HG03457 (cell line): ENCODE results near the gene FBXL14.
"Not testable (repeated sequence)": the region's sequence is repeated elsewhere in the genome, so short reads cannot be mapped to it uniquely, and the experiment has no call there.

Experiments used
- ATAC-seq: cut with Tn5 transposase; IDR thresholded peaks from one replicate; pipeline ENCODE4 v1.9.1; 2021; ENCODE audit warnings: moderate number of reproducible peaks; ENCODE audit not compliant: unreplicated experiment

FBXL14 gene

DNA sequence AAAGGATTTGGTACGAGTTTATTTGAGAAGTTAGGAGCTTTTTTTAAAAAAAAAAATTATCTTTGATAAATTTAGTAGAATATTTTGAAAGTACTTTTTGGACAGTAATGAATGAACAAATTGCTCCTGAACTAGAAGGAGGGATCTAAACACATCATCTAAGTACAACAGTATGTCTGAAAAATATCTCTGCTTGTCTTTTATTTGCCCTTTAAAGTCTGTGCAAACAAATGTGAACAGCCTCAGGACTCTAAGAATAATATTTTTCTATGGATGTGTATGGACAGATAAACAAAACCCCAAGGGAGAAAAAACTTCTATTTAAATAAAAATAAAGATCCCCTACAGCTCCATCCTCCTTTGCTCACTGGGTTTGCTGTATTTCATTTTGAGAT is 19.5 kb downstream of the FBXL14 start:
- no peak for ATAC-seq

DNA sequence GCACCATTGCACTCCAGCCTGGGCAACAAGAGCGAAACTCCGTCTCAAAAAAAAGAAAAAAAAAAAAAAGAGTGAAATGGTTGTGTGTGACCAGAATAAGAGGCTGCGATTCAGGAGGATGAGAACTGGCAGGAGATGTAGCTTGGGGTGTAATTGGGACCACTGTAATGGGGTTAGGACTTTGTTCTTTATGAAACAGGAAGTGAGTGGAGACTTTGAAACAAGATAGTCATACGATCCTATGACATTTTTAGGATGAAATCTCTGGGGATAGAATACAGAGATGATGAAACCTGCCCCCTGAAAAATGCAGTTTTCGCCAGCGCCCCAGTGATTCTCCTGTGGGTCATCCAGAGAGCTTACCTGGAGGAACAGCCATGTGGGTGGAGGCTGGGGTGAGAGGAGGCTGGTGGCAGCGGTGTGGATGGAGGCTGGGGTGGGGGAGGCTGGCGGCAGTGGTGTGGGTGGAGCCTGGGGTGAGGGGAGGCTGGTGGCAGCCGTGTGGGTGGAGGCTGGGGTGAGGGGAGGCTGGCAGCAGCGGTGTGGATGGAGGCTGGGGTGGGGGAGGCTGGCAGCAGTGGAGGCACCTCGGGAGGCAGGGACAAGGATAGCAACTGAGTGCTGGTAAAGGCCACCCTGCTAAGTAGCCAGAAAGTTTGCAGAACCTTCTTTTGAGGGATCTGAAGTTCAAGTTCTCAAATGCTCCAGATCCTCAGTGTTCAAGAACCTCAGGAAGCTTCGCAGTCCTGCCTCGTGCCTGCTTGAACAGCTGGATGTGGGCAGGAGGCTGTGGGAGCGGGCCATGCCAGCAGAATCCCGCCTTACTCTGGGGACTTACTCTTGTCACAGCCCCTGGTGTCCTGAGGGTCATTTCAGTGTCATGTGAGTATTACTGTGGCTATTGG is 20.2 kb downstream of the FBXL14 start:
- no peak for ATAC-seq

DNA sequence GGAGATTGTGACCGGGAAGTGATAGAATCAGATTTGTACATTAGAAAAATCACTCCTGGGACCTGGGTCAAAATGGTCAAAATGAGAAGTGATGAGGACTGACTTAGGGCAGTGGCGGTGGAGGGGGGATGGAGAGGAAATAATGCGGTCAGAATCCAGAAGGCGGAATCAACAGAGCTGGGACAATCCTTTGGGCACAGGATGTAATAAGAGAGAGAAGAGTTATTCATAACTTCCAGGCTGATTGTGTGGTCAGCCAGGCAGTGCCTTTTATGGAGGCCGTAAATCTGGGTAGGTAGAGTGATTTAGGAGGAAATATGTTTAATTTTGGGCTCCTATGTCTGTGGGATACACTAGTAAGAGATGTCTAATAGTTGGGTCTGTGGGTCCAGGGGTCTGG is 21.6 kb downstream of the FBXL14 start:
- no peak for ATAC-seq

DNA sequence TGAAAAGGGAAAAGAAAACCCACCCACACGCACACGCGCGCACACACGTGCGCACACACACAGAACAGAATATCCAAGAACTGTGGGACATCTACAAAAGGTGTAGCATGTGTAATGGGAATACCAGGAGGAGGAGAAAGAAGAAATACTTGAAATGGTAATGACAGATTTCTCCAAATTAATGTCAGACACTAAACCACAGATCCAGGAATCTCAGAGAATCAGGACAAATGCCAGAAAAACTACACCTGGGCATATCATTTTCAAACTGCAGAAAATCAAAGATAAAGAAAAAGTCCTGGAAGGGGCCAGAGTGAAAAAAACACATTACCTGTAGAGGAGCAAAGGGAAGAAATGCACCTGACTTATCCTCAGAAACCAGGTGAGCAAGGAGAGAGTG is 26.5 kb downstream of the FBXL14 start:
- no peak for ATAC-seq

DNA sequence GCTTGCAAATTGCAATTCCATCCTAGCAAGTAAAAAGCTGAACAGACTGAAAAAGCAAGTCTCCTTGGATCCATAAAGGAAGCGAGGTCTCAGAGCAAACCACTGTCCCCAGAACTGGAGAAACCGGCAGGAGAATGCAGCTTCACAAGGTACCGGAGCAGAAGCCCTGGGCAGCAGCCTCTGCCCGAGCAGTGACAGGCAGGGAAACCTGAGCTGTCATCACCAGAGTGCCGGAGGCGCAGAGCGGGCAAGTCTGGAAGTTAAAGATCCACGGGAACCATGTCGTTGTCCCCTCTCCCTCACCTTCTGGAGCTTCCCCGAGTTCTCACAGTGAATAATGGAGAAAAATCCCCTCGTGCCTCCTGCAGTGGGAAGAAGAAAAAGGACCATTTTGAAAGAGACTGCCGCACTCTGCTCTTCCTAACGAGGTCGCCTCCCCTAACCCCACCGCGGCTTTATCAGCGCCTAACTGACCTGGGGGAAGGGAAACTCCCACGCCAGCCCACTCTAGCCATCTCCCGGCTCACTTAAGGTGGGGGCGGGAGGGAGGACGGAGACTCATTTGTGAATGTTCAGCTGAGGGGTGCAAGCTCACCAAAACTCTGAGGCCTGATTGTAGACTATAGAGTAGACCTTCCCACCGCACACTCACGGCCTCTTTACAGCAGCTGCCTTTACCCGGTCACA is 27.8 kb downstream of the FBXL14 start:
- ATAC-seq = no peak

DNA sequence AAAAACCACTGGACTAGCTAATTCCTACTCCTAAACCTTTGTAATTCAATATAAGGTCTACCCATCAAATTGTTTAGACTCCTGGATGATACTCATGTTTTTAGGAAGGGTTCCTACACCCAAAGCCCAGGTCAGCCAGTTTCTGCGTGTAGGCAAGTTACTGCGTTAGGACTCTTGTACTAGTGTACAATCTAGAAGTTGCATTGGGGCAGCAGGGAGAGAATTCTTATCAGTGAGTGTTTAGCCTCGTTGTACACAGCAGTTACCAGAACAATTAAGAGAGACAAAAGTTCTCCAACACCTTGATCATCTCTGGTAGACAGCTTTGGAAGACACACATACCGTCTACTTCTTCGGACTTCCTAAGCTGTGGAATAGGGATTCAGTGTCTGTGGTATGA is 29.2 kb downstream of the FBXL14 start:
- no peak for ATAC-seq

DNA sequence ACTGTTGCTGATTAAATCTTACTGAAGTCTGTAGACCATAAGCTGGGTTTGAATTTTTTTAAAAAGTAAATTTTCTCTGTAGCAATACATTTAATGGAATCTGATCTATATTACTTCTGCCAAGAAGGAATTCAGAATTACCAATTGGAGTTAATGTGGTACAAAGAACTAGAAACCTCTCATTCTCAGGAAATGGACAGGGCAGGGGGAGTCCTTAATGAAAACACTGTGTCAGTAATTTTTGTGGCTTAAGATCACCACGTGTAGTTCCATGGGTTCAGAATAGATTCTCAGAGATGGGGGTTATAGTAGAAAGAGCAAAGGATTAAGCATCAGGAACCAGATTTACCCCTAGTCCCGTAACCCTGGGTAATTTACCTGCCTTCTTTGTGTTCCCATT is 30.3 kb downstream of the FBXL14 start:
- ATAC-seq = no peak

DNA sequence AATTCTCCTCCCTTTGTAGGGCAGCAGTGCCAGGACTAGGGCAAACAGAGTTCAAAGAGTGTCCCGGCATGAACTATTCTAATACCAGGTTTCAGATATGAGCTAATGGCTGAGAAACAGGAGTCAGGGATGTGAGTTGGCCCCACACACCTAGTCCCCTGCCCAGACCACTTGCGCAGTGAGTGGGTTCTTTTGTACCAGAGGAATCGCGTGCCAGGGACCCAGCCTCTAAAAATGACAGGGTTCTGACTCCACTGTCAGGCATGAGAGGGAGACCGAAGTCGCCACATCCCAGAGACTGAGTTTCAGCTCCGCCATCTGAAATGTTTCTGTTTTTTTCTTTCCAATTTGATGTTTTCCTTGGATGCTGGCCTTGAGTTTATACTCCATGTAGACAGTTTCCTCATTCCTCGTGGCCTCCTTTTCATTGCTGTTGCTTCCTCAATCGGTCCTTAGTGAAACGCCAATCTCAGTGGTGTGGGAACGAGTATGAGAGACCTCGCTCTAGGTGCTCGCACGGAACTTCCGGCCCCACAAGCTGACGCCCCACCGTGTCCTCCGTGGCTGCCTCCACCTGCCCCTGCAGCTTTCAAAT is 31.5 kb downstream of the FBXL14 start:
- no peak for ATAC-seq

DNA sequence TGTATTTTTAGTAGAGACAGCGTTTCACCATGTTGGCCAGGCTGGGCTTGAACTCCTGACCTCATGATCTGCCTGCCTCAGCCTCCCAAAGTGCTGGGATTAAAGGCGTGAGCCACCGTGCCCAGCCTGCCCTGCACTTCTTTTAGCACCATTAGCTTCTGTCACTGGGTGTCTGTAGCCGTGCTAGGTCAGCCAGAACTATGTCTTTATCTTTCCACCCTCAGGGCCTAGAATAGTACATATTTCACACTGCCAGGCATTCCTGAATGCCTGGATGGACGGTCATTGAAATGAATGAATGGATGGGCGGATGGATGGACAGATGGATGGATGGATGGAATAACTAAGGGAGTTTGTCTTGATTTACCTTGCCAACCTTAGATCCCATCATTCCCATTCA is 33.7 kb downstream of the FBXL14 start:
- ATAC-seq = no peak

DNA sequence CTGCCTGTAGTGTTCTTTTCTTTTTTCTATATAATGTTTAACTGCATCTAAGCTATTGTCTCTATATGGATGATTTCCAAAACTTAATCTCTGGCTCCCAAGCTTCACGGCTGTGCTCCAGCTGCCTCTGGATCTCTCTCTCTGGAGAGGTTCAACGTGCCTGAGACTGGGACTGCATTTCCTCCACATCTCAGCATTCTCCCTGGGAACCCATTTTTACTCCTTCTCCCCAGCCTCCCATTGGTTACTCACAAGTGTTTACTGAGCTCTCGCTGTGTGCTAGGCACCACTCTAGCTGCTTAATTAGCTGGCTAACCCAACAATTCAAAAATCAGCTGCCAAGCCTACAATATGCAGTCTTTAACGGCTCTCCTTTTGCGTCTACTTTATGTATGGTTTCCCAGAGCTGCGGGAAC is 34.7 kb downstream of the FBXL14 start:
- no peak for ATAC-seq

DNA sequence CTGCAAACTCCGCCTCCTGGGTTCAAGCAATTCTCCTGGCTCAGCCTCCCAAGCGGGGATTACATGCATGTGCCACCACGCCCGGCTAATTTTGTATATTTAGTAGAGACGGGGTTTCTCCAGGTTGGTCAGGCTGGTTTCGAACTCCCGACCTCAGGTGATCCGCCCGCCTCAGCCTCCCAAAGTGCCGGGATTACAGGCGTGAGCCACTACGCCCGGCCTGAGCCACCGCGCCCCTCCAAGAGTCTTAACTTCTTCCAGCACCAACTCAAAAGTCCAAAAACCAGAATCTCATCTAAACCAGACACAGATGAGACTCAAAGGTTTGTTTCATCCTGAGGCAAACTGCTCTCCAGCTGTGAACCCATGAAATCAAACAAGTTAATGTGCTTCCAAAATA is 36.3 kb downstream of the FBXL14 start:
- ATAC-seq = not testable (repeated sequence)

DNA sequence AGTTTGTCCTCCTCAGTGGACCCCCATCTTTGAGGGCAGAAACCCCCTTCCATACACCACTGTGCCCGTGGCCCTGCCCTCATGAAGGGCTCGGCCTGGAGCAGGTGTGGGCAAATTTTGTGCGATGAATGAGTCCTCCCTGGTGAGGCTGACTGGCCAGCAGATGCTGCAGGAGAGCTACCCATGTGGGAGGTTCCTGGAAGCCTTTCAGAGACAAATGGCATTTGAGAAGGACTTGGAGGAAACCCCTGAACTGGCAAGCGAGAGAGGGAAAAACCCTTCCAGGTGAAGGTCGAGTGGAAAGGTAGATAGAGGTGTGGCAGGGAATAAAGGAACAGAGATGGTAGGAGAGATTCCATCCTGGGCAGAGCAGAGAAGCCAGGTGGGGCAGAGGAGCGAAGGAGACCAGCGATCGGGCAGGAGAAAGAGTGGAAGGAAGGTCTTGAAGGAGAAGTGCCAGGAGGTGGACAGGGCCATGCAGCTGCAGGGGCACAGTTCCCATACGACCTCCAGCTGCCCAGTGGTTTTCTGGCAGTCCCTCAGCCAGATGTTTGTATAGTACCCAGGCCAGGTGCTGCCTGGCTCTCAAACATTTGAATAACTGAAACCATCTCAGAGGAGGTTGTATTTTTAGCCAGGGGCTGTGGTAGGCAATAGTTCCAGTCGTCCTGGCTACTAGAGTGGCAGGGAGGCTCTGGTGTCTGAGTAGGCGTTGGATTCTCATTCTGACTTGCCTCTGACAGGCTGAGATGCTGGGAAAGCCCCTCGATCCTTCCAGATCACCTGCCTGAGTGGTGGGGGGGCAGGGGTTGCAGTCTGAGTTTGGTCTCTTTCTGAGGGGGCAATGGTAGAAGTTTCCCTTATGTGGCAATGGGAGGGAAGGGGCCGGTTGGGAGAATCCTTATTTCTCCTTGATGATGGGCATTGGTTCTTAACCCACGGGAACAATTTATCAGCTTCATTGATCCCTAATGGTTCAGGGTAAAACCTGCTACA is 40.1 kb downstream of the FBXL14 start:
- ATAC-seq = peak; percentile 84

DNA sequence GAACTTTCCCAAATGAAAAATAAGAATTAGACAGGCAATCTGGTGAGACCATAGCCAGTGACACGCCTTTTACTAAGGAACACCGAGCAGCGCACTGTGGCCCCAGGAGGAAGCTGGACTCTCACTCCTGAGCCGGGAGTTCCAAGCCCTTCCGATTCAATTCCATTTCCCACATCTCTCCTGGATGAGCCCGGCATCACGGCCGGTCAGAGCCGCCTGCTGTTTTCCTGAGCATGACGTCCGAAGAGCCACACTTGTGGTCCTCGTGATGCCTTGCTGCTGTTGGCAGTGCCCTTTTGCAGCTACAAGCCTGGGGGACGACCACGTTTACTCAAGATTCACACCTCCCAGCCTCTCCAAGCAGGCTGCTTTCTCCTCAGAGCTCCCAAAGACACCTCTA is 40.8 kb downstream of the FBXL14 start:
- ATAC-seq = no peak

DNA sequence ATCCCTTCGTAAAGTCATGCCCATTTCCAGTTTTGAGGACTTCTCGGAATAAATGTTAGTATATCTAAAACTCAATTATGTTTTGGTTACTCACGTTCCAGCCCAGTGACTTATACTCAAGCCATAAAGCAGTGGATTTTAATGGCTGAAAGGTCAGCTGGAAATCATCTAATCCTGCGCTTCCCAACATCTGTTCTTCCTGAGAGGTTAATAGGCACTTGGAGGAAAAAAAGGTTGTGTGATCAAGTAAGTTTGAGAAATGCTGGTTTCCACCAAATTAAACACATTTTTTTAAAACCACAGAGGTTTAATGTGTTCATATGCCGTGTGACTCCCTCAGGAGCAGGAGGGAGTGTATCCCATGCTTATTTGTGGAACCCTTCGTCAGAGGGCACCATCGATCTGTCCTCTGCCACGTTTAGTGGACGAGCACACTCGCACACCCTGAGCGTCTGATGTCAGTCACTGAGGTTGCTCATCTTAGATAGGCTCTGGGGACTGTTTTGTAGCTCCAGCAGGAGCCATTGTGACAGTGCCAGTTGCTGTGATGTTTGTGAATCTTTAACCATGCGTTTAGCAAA is 41.4 kb downstream of the FBXL14 start:
- no peak for ATAC-seq

DNA sequence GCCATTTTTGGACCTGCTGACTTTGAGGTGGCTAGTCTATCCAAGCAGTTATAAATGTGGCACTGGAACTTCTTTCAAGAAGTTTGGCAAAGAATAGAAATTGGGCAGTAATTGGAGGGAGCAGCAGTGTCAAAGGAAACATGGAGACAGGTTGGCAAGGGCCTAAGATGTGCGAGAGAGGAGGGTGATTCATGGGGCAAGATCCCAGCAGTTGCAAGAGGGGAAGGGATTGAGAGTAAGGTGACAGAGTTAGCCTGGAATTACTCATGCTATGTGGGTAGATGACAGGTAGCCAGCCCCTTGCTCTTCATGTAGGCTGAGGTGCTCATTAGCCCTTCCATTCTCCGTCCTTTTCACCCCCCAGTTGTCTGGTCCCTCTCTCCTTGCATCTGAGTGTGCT is 42.2 kb downstream of the FBXL14 start:
- ATAC-seq = no peak

DNA sequence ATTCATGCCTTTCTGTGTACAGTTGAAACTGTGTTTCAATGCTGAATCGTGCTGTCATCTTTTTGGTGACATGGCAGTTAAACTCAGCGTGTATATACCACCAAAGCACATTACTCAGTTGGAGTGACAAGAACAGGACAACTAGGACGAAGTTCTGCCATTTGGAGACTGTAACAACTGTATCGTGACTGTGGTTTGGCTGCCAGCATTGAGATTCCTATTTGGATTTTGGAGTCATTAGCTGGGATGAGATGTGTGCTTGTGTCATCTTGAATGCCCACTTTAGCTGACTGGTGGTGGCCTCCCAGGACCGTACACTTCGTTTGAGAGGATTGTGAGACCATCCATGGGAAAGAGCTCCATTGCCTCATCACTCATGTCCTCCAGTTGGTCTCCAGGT is 42.9 kb downstream of the FBXL14 start:
- ATAC-seq = no peak

DNA sequence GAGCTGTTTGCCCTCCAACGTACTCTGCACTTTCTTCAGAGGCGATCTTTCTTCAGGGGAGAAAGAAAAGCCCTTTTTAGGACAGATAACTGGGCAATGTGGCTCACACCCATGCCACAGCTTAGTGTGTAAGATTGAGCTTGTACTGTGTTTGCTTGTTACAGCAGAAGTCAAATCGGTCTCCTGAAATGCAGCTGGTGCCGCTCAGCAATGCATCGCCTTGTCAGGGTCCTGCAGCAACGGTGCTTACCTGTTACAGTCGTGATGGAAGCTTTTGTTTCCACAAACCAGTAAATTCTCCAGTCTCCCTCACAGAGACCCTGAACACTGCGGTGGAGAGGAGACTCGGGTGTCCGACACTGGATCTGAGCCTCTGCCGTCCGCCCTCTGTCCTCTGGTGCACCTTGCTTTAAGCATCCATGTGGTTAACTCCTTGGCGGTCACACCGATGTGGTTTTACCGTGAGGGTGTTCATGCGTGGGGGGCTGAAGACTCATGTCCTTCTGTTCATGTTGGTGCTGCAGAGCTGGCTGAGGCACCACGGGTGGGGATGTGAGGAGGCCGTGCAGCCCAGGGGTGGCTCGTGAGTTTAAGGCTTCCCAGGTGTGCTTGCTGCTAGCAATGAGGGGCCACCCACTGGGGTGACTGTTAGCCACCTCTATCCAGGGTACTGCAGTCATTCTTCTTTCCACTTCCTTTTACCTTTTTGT is 47.3 kb downstream of the FBXL14 start:
- ATAC-seq = no peak

DNA sequence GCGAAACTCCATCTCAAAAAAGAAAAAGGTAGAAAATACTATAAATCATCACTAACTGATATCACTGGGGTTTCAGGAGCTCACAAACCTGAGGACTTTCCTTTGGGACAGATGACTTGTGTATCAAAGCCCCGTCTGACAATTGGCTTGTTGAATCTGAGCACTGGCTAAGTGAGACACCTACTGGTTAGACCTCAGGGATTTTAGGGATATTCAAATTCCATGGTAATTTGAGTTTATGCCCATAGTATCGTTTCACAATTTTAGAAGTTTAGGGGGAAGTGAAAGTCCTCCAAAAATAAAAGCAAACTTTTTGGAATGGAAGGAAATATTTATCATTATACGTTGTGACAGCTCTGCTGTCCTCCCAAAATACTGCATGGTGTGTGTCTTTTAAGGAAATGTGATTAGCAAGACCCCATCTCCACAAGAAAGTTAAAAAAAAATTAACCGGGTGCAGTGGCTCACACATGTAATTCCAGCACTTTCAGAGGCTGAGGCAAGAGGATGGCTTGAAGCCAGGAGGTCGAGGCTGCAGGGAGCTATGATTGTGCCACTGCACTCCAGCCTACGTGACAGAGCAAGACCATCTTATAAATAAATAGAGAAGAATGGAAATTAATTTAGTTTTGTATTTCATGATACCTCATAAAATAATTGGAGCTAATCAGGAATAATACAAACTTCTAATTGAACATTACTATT is 49.2 kb downstream of the FBXL14 start:
- no peak for ATAC-seq

DNA sequence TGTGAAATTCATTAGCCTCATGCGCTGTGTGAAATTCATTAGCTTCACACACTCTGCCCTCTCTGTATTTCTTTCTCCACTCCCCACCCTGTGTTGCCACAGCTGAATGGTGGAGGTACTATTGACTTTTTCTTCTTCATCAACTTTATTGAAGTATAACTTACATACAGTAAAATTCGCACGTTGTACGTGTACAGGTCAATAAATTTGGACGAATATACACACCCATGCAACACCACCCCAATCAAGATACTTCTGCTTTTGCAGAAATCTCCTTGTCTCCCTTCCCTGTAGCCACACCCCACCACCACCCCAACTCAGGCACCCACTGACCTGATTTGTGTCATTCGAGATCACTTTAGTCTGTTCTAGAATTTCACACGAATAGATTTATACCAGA is 51.8 kb downstream of the FBXL14 start:
- no peak for ATAC-seq
